Midbrain (tissue), 1 donor: Measurements from ENCODE around the gene MYCBP.
A peak's percentile ranks its signal among the peaks of the same experiment; 100 is the strongest.
"Not testable (repeated sequence)": the region's sequence is repeated elsewhere in the genome, so short reads cannot be mapped to it uniquely, and the experiment has no call there.

Experiments
- DNase-seq: peaks from one replicate; lab custom pipeline; 2025; lab: John Stamatoyannopoulos, UW

MYCBP gene

GRCh38 chr1:38873027-38873969, at the start of gene MYCBP:
Gene MYCBP (minus strand): TSS chr1:38873348. CDS start chr1:38873305, 43 bp downstream.
- peak; percentile 97 for DNase-seq

- DNase-seq: peak; percentile 70
These were observed 46.0 kb upstream of the MYCBP start for GRCh38 chr1:38919130-38919529.

- no peak for DNase-seq
These were observed 45.4 kb upstream of the MYCBP start for GRCh38 chr1:38918568-38918967.

- no peak for DNase-seq
These were observed 44.6 kb upstream of the MYCBP start for GRCh38 chr1:38917772-38918171.

GRCh38 chr1:38917337-38917736, 44.2 kb upstream of the MYCBP start:
- no peak for DNase-seq

- no peak for DNase-seq
These were observed 42.3 kb upstream of the MYCBP start for GRCh38 chr1:38915352-38915948.

- DNase-seq: not testable (repeated sequence)
These were observed 41.8 kb upstream of the MYCBP start for GRCh38 chr1:38914908-38915307.

- DNase-seq: no peak
These were observed 35.7 kb upstream of the MYCBP start for GRCh38 chr1:38908821-38909220.

GRCh38 chr1:38905985-38906384, 32.8 kb upstream of the MYCBP start:
- DNase-seq: no peak

- DNase-seq: no peak
These were observed 26.4 kb upstream of the MYCBP start for GRCh38 chr1:38899560-38899959.

- no peak for DNase-seq
These were observed 25.6 kb upstream of the MYCBP start for GRCh38 chr1:38898653-38899230.

- DNase-seq: no peak
These were observed 23.0 kb upstream of the MYCBP start for GRCh38 chr1:38896169-38896568.

GRCh38 chr1:38892976-38893375, 19.8 kb upstream of the MYCBP start:
- no peak for DNase-seq

- DNase-seq: no peak
These were observed 18.6 kb upstream of the MYCBP start for GRCh38 chr1:38891753-38892152.

- no peak for DNase-seq
These were observed 16.4 kb upstream of the MYCBP start for GRCh38 chr1:38889589-38889988.

- DNase-seq: no peak
These were observed 15.5 kb upstream of the MYCBP start for GRCh38 chr1:38888423-38889333.

- no peak for DNase-seq
These were observed 11.9 kb upstream of the MYCBP start for GRCh38 chr1:38885092-38885491.

- no peak for DNase-seq
These were observed 8.3 kb upstream of the MYCBP start, which contains the start of gene GJA9 for GRCh38 chr1:38881487-38881886. Gene GJA9 (minus strand): TSS chr1:38881587. CDS start chr1:38876098, 5,489 bp downstream.

GRCh38 chr1:38875811-38876210, 2.7 kb upstream of the MYCBP start:
- no peak for DNase-seq

- no peak for DNase-seq
These were observed 634 bp downstream of the MYCBP start for GRCh38 chr1:38872401-38873026.

- DNase-seq: no peak
These were observed 2.2 kb downstream of the MYCBP start for GRCh38 chr1:38870996-38871395.
